HG02943 (cell line): ENCODE measurements around the gene PTGES.

Experiments
- ATAC-seq: cut with Tn5 transposase; IDR thresholded peaks from one replicate; pipeline ENCODE4 v1.9.1; 2021; ENCODE audit warnings: mild to moderate bottlenecking, low read depth, moderate library complexity; ENCODE audit not compliant: unreplicated experiment

Gene PTGES

GRCh38 chr9:129720865-129721545, 31.8 kb downstream of the PTGES start:
- no peak for ATAC-seq

DNA sequence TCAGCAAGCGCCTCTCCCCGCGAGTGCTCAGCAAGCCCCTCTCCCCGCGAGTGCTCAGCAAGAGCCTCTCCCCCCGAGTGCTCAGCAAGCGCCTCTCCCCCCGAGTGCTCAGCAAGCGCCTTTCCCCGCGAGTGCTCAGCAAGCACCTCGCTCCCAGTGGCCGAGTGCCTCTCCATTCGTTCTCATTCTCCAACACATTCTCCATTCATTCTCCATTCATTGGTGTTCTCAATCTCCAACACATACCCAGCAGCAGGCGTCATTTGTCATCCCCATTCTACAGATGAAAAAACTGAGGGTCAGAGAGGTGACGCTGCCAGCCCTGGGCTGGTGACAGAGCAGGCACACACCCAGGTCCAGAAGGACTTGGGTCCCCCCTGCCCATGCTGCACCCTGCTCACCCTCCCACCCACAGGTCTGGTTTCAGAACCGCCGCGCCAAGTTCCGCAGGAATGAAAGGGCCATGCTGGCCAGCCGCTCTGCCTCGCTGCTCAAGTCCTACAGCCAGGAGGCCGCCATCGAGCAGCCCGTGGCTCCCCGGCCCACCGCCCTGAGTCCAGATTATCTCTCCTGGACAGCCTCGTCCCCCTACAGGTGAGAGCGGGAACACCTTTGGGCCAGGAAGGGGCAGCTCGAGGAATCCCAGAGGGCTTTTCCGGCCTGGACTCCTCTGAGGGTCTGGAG, 32.5 kb downstream of the PTGES start:
- ATAC-seq, result no peak

DNA sequence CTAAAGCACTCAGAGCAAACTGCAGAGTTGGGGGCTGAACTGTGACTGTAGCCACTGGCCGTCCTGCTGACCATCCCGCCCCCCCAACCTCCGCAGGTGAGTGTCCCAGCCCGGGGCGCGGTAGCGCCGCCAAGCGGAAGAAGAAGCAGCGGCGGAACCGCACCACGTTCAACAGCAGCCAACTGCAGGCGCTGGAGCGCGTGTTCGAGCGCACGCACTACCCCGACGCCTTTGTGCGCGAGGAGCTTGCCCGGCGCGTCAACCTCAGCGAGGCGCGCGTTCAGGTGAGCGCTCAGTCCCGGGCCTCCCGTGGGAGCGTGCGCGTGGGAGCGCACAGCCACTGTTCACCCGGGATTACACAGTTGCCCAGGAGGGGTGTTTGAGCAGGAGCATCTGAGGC, 33.7 kb downstream of the PTGES start:
- no peak for ATAC-seq

DNA sequence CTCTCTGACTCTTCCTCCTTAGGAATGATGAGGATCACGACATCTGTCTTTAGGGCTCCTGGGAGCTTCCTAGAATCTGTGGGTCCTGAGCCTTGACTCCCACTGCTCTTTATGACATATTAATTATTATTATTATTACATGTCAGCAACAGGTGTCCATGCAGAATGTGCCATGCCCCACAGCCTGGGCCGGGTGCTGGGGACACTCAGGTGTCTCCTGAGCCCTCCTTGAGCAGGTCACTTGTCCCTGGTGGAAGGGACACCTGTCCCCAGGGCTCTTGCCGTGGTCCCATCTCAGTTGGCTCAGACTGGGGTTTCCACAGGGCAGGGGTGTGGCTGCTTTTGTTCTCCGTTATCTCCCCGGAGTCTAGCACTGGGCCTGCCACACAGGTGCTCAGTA, 34.2 kb downstream of the PTGES start:
- ATAC-seq, result no peak

DNA sequence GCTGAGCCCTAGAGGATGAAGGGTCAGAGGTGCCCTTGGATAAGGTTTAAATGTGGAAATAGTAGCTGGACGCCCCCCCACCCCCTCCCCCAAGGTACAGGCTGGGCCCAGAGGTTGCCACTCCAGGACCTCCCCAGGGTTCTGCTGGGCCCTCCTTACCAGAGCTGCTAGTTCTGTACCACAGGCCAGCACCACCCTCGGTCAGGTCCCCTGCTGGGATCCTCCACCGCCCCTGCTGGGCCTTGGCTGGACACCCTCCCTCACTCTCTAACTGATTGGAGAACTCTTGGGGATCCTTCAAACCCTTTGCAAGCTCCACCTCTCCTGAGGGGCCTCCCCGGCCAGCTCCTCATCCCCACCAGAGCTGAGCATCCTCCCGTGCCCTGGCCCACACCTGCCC, 34.9 kb downstream of the PTGES start:
- no peak for ATAC-seq

DNA sequence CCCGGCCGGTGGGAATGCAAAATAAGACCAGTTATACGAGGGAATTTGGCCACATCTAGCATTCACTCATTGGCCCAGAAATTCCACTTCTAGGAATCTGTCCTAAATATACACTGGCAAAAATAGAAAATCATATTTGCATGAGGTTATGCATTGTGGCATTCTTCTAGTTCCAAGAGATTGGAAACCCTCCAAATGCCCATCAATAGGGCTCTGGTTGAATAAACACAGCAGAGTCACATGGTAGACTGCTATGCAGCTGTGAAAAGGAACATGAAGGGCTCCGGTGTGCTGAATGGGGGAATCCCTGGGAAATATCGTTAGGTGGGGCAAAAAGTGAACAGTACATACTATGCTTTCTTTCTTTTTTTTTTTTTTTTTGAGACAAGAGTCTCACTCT, 36.8 kb downstream of the PTGES start:
- ATAC-seq, result no peak

GRCh38 chr9:129714511-129715061, 38.3 kb downstream of the PTGES start:
- no peak for ATAC-seq

- no peak for ATAC-seq
Measured at GRCh38 chr9:129713402-129713679, 39.5 kb downstream of the PTGES start.

DNA sequence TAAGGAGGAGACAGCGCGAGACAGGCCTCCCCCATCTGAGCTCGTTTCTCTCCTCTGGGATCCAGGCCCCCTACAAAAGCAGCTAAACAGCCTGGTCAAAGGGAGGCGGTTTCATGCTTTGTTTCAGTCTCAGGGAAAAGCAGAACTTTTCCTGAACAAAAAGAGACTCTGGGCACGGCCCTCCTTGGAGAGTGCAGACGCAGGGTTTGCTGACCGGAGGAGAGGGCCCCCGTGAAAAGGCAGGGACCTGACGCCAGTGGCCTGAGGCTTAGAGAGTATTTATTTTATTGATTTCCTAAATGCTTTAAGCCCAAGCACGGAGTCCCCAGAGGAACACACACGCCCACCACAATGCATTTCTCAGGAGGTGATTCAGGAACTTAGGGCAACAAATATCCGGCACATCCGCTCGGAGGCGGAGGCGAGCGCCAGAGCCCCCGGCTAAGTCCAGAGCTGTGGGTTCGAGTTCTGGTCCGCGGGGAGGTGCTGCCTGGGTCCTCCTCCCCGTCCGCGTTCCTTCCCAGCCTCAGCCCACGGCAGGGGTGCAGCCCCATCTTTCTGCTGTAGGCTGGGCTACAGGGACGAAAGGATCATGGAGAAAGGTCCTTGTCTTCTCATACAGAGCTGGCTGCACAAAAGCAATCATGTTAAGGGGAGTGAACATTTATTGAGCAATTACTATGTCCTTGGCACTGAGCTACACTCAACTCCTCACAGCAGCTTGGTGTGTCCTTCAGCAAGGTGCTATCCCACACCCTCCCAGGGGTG, 40.0 kb downstream of the PTGES start:
- no peak for ATAC-seq

GRCh38 chr9:129710169-129710453, 42.7 kb downstream of the PTGES start:
- ATAC-seq, result no peak

GRCh38 chr9:129709438-129710168, 43.2 kb downstream of the PTGES start:
- no peak for ATAC-seq

DNA sequence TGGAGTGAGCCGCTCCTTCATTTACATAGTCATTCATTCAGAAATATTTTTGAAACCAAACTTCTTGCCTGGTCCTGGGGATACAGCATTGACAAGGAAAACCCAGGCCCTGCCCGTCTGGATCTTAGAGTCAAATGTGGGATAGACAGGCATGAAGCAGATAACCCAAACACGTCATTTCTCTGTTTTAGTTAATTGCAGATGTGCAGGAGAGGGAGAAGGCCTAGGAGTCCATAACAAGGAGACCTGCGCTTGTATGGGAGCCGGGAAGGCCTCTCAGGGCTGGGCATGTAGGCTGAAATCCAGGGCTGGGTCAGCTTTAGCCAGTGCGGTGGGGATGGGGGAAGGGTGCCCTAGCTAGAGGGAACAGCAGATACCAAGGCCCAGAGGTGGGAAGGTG, 44.0 kb downstream of the PTGES start:
- no peak for ATAC-seq

DNA sequence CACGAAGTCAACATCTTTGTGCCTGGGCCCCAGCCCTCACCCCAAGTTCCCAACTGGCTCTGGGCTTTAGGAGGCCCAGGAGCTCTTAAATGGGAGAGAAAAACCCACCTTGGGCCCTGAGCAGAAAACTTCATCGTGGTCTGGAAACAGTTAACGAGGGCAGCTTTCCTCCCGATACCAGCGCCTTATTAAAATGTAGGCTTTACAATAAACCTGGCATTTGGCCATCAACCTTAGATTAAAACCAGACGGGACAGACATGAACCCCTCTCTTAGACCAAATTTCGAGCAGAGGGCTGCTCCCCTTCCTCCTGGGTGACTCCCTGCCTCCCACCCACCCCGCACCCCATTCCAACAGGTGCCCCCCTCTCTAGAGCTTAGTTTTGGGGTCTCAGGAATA, 48.0 kb downstream of the PTGES start:
- no peak for ATAC-seq

- ATAC-seq, result no peak
Measured at GRCh38 chr9:129703667-129704355, 49.0 kb downstream of the PTGES start.

DNA sequence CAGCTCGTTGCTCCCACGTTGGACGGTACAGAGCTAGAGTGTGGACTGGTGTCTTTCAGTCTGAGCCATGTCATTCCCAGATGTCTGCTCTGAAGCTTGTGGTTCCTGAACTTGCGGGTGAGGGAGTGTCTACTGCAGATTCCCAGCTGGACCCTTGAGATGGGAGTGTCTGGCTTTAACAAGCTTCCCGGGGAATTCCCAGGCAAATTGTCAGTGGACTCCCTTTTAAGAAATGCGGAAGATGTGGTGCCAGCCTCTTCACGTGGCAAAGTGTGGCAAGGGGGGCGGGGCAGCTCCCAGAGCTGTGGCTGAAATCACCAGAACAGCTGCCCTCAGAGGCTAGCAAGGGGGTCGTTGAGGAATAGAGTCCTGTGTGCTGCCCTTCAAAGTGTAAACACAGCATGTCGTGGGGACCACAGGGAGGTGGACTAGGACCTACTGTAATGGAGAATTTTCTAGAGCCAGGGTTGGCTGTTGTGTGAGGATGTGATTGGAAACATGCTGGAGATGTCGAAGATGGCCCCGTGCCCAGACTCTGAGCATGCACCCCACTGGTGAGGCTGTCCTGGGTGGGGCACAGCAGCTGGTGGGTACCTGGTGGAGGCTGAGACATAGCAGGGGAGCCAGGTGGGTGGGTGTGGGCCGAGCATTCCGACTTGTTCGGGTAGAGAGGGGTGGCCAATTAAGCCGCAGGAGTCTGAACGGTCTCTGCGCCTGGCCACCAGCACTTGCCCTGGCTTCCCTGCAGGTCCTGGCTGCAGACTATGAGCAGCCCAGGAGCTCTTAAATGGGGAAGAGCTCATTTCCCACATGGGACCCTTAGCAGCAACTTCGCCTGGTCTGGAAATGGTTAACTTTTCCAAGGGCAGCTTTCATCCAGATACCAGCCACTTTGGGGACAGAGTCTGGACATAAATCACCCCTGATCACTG, 50.0 kb downstream of the PTGES start:
- no peak for ATAC-seq

- ATAC-seq, result no peak
Measured at GRCh38 chr9:129701549-129701948, 51.3 kb downstream of the PTGES start.

GRCh38 chr9:129701054-129701453, 51.8 kb downstream of the PTGES start:
- no peak for ATAC-seq

- ATAC-seq, result no peak
Measured at GRCh38 chr9:129698254-129698757, 54.5 kb downstream of the PTGES start.

DNA sequence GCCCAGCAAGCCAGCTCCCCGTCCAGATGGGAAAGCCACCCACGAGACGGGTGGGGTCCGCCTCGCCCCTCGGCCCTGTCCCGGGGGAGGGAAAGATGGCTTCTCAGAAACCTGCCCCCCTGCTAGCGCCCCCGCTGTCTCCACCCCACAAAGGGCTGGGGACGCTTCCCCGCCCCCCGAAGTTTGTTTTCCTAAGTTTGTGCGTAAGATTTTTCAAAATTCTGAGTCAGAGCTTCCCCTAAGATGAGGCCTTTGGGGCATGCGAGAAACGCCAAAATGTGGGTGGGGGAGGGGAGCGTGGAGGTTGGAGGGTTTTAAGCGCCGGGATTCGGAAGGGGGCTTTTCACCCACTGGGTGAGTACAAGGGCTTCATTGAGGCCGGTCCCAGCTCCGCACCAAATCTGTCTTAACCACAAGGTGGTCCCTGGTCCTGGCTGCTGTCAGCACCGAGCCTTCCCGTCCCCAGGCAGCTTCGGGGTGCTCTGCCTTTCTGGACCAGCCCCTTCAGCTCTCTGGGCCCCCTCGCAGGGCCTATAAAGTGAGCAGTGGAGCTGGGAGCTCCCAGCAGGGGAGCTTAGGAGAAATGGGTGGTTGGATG, 55.1 kb downstream of the PTGES start:
- ATAC-seq, result no peak
